ENCODE measurements around the gene YPEL5.
"Not testable (repeated sequence)": the region's sequence is repeated elsewhere in the genome, so short reads cannot be mapped to it uniquely, and the experiment has no call there.

The YPEL5 gene

GRCh38 chr2:30111186-30111585 lies 35.6 kb upstream of the YPEL5 start:
- not testable (repeated sequence) for H3K36me3 ChIP-seq (ENCODE audit: insufficient read depth, low read length); H3K27me3 ChIP-seq (ENCODE audit: control insufficient read depth, insufficient read depth, low read length); H3K9me3 ChIP-seq (replicated peaks; ENCODE audit: low read length); H3K4me2 ChIP-seq (ENCODE audit: low read length); H3K4me3 ChIP-seq (ENCODE audit: low read length); H3K9ac ChIP-seq (ENCODE audit: low read depth, low read length)
- H3K4me1 ChIP-seq (ENCODE audit: control insufficient read depth, insufficient read depth, low read length), result peaks cover 26% of the 10 kb centered on the region

- Histone ChIP-seq H3K4me1 (ENCODE audit: control insufficient read depth, insufficient read depth, low read length) (peaks cover 26% of the 10 kb centered on the region), H3K27me3 (ENCODE audit: control insufficient read depth, insufficient read depth, low read length) (peaks cover 17% of the 10 kb centered on the region), H3K9ac (ENCODE audit: low read depth, low read length) (no peak overlapping the region), H3K36me3 (ENCODE audit: insufficient read depth, low read length) (no peaks in the 10 kb centered on the region), H3K4me2 (ENCODE audit: low read length) (no peak overlapping the region), H3K9me3 (replicated peaks; ENCODE audit: low read length) (no peaks in the 10 kb centered on the region), H3K4me3 (ENCODE audit: low read length) (no peak overlapping the region)
These were observed 34.2 kb upstream of the YPEL5 start for GRCh38 chr2:30112561-30112960.

GRCh38 chr2:30113617-30114293 lies 33.1 kb upstream of the YPEL5 start:
- no peaks in the 10 kb centered on the region for H3K36me3 ChIP-seq (ENCODE audit: insufficient read depth, low read length)
- peaks cover 26% of the 10 kb centered on the region for H3K4me1 ChIP-seq (ENCODE audit: control insufficient read depth, insufficient read depth, low read length)
- H3K9ac ChIP-seq (ENCODE audit: low read depth, low read length), result no peak overlapping the region
- H3K4me3 ChIP-seq (ENCODE audit: low read length), result peak overlapping the region; percentile 40
- H3K27me3 ChIP-seq (ENCODE audit: control insufficient read depth, insufficient read depth, low read length), result peaks cover 21% of the 10 kb centered on the region
- peak overlapping the region; percentile 30 for H3K4me2 ChIP-seq (ENCODE audit: low read length)
- no peaks in the 10 kb centered on the region for H3K9me3 ChIP-seq (replicated peaks; ENCODE audit: low read length)

GRCh38 chr2:30115141-30115980 lies 31.4 kb upstream of the YPEL5 start:
- H3K27me3 ChIP-seq (ENCODE audit: control insufficient read depth, insufficient read depth, low read length), result peaks cover 34% of the 10 kb centered on the region
- peak overlapping the region; percentile 34 for H3K4me2 ChIP-seq (ENCODE audit: low read length)
- no peak overlapping the region for H3K9ac ChIP-seq (ENCODE audit: low read depth, low read length)
- peaks cover 26% of the 10 kb centered on the region for H3K4me1 ChIP-seq (ENCODE audit: control insufficient read depth, insufficient read depth, low read length)
- no peak overlapping the region for H3K4me3 ChIP-seq (ENCODE audit: low read length)
- H3K9me3 ChIP-seq (replicated peaks; ENCODE audit: low read length), result no peaks in the 10 kb centered on the region
- H3K36me3 ChIP-seq (ENCODE audit: insufficient read depth, low read length), result no peaks in the 10 kb centered on the region

GRCh38 chr2:30115981-30116285 lies 30.9 kb upstream of the YPEL5 start:
- Histone ChIP-seq H3K4me1 (ENCODE audit: control insufficient read depth, insufficient read depth, low read length) (peaks cover 26% of the 10 kb centered on the region), H3K4me3 (ENCODE audit: low read length) (no peak overlapping the region), H3K4me2 (ENCODE audit: low read length) (no peak overlapping the region), H3K27me3 (ENCODE audit: control insufficient read depth, insufficient read depth, low read length) (peaks cover 40% of the 10 kb centered on the region), H3K36me3 (ENCODE audit: insufficient read depth, low read length) (no peaks in the 10 kb centered on the region), H3K9me3 (replicated peaks; ENCODE audit: low read length) (no peaks in the 10 kb centered on the region), H3K9ac (ENCODE audit: low read depth, low read length) (no peak overlapping the region)

GRCh38 chr2:30122362-30122761 lies 24.4 kb upstream of the YPEL5 start:
- no peak overlapping the region for H3K4me3 ChIP-seq (ENCODE audit: low read length)
- H3K9ac ChIP-seq (ENCODE audit: low read depth, low read length), result no peak overlapping the region
- H3K27me3 ChIP-seq (ENCODE audit: control insufficient read depth, insufficient read depth, low read length), result peaks cover 48% of the 10 kb centered on the region
- H3K4me2 ChIP-seq (ENCODE audit: low read length), result no peak overlapping the region
- H3K4me1 ChIP-seq (ENCODE audit: control insufficient read depth, insufficient read depth, low read length), result peaks cover 4% of the 10 kb centered on the region
- no peaks in the 10 kb centered on the region for H3K9me3 ChIP-seq (replicated peaks; ENCODE audit: low read length)
- no peaks in the 10 kb centered on the region for H3K36me3 ChIP-seq (ENCODE audit: insufficient read depth, low read length)

GRCh38 chr2:30127016-30127893 lies 19.6 kb upstream of the YPEL5 start:
- H3K4me2 ChIP-seq (ENCODE audit: low read length), result no peak overlapping the region
- H3K4me3 ChIP-seq (ENCODE audit: low read length), result no peak overlapping the region
- H3K27me3 ChIP-seq (ENCODE audit: control insufficient read depth, insufficient read depth, low read length), result peaks cover 7% of the 10 kb centered on the region
- H3K9me3 ChIP-seq (replicated peaks; ENCODE audit: low read length), result no peaks in the 10 kb centered on the region
- no peaks in the 10 kb centered on the region for H3K36me3 ChIP-seq (ENCODE audit: insufficient read depth, low read length)
- no peak overlapping the region for H3K9ac ChIP-seq (ENCODE audit: low read depth, low read length)
- H3K4me1 ChIP-seq (ENCODE audit: control insufficient read depth, insufficient read depth, low read length), result peaks cover 5% of the 10 kb centered on the region

- no peaks in the 10 kb centered on the region for H3K4me1 ChIP-seq (ENCODE audit: control insufficient read depth, insufficient read depth, low read length)
- peaks cover 37% of the 10 kb centered on the region for H3K27me3 ChIP-seq (ENCODE audit: control insufficient read depth, insufficient read depth, low read length)
- H3K4me3 ChIP-seq (ENCODE audit: low read length), result no peak overlapping the region
- H3K36me3 ChIP-seq (ENCODE audit: insufficient read depth, low read length), result no peaks in the 10 kb centered on the region
- H3K9me3 ChIP-seq (replicated peaks; ENCODE audit: low read length), result no peaks in the 10 kb centered on the region
- H3K9ac ChIP-seq (ENCODE audit: low read depth, low read length), result no peak overlapping the region
- H3K4me2 ChIP-seq (ENCODE audit: low read length), result no peak overlapping the region
These were observed 12.2 kb upstream of the YPEL5 start for GRCh38 chr2:30134582-30134981.

- H3K9ac ChIP-seq (ENCODE audit: low read depth, low read length), result no peak overlapping the region
These were observed 11.3 kb upstream of the YPEL5 start for GRCh38 chr2:30135541-30135940.

GRCh38 chr2:30136764-30137444 lies 9.9 kb upstream of the YPEL5 start:
- no peak overlapping the region for H3K4me2 ChIP-seq (ENCODE audit: low read length)
- H3K4me1 ChIP-seq (ENCODE audit: control insufficient read depth, insufficient read depth, low read length), result no peaks in the 10 kb centered on the region
- H3K4me3 ChIP-seq (ENCODE audit: low read length), result no peak overlapping the region
- no peaks in the 10 kb centered on the region for H3K36me3 ChIP-seq (ENCODE audit: insufficient read depth, low read length)
- no peaks in the 10 kb centered on the region for H3K9me3 ChIP-seq (replicated peaks; ENCODE audit: low read length)
- H3K27me3 ChIP-seq (ENCODE audit: control insufficient read depth, insufficient read depth, low read length), result peaks cover 50% of the 10 kb centered on the region
- H3K9ac ChIP-seq (ENCODE audit: low read depth, low read length), result no peak overlapping the region

More at GRCh38 chr2:30135541-30135940, 11.3 kb upstream of the YPEL5 start:
- Histone ChIP-seq H3K4me2 (ENCODE audit: low read length) (no peak overlapping the region), H3K9me3 (replicated peaks; ENCODE audit: low read length) (no peaks in the 10 kb centered on the region), H3K4me3 (ENCODE audit: low read length) (no peak overlapping the region), H3K27me3 (ENCODE audit: control insufficient read depth, insufficient read depth, low read length) (peaks cover 42% of the 10 kb centered on the region), H3K36me3 (ENCODE audit: insufficient read depth, low read length) (no peaks in the 10 kb centered on the region), H3K4me1 (ENCODE audit: control insufficient read depth, insufficient read depth, low read length) (no peaks in the 10 kb centered on the region)
